GM18909 (cell line): ENCODE measurements around the gene ATG16L1.

Experiments
- ATAC-seq: cut with Tn5 transposase; IDR thresholded peaks from one replicate; pipeline ENCODE4 v1.9.1; 2021; ENCODE audit warnings: mild to moderate bottlenecking; ENCODE audit not compliant: unreplicated experiment, poor library complexity

Gene ATG16L1

DNA sequence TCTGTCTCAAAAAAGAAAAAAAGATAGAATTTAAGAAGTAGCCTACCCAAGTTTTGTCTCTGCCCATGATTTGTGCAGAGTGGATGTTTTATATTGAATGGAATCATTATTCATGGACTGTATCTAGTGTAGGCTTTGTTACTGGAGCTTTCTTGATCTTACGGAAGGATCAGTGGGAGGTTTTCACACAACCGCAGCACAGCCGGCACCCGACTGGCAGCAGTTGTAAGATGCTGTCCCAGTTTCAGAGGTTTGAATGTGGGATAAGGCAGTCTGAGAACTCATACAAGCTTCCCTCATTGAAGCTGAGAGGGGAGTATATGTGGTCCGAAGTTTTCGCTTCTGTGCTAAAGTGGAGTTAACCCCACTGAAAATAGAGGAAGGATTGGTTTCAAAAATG lies 36.4 kb downstream of the ATG16L1 start:
- ATAC-seq = no peak

DNA sequence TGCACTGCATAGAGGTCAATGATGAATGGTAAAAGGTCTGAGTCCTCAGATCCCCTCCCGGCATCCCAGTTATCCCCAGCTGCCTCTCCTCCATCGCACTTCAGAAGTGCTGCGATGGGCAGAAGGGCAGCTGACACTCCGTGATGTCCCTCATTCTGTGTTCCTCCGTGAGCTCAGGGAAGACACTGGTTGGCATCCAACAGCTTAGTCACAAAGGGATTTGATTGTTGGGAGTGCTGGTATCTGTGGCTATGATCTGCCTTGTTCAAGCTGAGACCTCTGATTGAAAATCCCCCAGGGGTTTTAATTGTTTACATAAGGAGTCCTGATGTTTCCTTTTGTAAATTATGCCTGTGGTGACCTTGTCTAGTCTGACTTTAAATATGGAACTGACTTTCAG lies 37.2 kb downstream of the ATG16L1 start:
- no peak for ATAC-seq

DNA sequence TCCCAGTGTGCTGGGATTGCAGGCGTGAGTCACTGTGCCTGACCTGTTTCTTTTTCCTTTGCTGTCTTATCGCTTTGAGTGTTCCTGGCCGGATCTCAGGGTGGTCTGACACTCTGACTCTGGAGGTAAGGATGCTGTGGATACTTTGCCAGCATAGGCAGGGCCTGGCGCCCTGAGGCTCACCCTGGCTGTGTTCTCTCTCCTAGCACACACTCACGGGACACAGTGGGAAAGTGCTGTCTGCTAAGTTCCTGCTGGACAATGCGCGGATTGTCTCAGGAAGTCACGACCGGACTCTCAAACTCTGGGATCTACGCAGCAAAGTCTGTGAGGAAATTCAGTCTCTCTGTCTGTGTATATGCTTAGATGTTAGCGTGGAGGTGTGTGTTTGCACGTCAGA lies 38.2 kb downstream of the ATG16L1 start:
- ATAC-seq = no peak

DNA sequence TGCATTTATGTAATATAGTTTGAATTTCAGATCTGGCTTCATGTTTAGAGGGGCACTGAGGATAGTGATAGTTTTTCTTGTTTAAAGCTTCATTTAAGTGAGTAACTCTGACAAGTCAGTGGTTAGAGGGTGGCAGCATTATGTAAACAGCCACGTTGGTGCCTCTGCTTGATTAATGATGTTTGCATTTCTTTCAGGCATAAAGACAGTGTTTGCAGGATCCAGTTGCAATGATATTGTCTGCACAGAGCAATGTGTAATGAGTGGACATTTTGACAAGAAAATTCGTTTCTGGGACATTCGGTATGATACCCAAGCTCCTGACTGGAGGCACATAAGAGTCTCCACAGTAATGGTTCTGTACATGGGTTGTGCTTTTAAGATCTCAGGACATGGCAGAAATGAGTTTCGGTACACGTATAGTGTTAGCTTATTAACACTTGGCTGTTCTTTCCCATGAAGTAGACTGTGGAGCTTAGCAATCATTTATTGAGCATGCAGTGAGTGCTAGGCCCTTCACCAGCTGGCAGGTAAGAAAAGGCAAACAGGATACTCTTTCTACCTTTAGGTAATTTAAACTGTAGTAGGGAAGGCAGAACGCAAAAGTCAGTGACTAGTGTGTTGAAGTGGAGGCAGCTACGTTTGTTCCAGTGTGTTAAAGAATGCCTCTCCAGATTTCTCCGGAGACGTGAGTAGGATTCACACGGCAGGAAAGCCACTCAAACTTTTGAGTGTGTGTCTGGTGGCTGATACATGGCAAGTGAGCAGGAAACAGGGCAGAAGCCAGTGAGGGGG lies 38.8 kb downstream of the ATG16L1 start:
- no peak for ATAC-seq

GRCh38 chr2:233295891-233296290 lies 44.4 kb downstream of the ATG16L1 start:
- no peak for ATAC-seq

DNA sequence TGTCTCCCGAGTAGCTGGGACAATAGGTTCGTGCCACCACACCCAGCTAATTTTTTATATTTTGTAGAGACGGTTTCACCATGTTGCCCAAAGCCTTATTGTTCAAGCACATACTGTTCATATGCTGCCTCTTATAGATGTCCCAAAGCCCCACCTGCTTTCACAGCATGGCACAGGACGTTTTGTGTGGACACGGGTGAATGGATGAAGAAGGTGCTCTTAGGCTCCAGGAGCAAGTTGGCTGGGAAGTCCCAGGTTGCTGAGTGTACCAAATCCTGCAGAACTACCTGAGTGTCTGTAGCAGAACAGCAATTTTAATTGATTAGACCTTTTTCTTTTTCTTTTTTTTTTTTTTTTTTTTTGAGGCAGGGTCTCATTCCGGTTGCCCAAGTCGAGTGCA lies 45.6 kb downstream of the ATG16L1 start:
- no peak for ATAC-seq

DNA sequence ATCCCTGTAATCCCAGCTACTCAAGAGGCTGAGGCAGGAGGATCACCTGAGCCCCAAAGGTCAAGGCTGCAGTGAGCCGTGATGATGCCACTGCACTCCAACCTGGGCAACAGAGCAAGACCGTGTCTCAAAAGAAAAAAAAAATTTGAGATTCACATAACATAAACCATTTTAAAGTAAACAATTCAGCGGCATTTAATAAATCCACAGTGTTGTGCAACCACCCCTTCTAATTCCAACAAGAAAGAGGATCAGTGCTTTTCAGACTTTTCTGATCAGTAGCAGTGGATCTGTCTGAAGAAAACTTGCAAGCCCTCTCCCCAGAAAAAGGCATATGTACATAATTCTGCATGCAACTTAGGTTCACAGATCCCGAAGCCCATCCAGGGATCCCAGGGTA lies 48.9 kb downstream of the ATG16L1 start:
- no peak for ATAC-seq

DNA sequence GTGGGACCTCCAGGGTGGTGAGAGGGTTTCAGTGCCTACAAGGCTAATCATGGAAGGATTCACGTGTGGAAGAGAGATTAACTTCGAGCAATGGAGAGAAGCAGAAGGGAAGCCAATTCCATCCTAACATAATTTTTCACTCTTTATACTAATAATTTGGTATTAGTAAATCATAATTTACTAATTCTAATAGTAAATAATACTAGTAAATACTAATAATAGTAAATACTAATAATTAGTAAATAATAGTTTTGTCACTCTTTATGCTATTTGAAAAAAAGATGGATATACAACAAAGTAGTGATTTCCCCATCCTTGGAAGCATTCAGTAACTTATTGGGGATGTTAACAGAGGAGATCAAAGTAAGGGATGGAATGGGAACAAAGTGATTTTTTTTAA lies 49.8 kb downstream of the ATG16L1 start:
- no peak for ATAC-seq

GRCh38 chr2:233301811-233302210 lies 50.3 kb downstream of the ATG16L1 start:
- ATAC-seq = no peak

GRCh38 chr2:233303252-233303651 lies 51.8 kb downstream of the ATG16L1 start:
- ATAC-seq = no peak

DNA sequence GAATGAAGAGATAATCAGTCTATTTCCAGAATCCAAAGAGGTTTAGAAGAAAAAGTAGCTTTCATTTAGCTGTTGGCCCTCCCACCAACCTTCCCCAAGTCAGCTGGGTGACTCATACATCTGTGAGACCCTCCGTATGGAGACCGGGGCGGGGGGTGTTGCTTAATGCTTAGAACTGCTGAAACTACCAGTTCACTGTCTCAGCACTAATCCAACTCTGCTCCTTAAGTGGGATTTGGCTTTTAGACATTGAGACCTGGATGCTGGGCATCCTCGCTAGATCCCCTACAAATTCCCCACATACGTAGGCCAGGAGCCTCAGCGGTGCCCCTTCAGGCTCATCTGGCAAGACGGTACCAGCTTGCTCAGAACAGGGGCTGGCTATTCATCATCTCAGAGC lies 56.1 kb downstream of the ATG16L1 start, which contains the start of gene SAG:
TSS of gene SAG (plus strand) at position 252 of the 400 bp plus-strand sequence. CDS start 1,374 bp downstream, outside the sequence.
- ATAC-seq = no peak

DNA sequence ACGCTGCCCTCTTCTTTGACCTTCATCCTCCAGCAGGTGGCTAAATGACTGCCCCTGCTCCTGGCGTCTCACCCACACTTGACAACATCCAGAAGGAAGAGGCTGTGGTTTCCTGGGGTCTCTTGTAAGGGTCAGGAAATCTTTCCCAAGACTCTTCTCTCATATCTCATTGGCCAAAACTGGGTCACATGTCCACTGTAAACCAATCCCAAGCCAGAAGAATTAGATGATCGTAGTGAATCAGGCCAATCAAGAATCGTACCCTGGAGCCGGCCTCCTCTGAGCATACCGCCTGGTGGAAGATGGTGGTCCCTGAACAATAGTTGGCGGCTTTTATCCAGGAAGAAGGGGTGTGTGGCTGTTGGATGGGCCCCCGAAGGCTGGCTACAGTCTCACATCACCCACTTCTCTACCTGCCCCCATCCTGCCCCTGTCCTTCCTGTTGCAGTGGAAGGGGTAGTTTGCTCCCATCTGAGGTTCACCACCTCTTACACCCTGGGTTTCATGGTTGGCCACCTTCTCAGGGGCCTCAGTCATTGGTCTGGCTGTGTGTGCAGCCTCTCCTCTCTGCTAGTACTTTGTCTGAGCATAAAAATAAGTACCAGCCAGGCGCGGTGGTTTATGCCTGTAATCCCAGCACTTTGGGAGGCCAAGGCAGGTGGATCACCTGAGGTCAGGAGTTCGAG lies 59.9 kb downstream of the ATG16L1 start:
- ATAC-seq = no peak

GRCh38 chr2:233312874-233313273 lies 61.4 kb downstream of the ATG16L1 start:
- no peak for ATAC-seq

DNA sequence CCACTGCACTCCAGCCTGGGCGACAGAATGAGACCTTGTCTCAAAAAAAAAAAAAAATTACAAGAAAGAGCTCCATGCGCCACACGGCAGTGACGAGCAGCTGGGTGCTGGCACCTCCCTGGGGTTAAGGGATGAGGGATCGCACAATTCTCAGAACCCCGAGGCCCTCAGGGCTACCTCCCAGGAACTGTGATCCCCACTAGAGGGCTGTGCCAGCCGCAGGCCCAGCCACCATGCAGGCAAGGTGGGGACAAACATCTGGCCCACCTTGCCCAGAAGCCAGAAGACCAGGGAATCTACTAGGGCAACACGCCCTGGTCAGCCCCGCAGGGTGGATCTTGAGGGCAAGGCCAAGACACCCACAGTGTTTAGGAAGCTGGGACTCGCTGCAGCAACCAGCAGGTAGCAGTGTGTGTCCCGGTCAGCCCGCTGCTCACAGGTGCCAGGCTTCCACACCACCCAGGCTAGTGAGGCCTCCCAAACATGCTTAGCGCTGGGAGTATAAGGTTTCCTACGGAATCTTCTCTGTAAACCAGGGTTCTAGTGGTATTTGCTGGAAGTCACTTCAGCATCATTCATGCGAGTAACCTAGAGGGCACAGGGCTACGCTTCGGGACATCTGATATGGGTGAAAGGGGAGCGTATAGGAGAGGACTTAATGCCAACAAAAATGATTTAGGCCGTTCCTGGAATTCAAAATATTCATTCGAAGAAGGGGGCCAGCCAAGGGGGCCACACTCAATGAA lies 62.9 kb downstream of the ATG16L1 start:
- no peak for ATAC-seq

DNA sequence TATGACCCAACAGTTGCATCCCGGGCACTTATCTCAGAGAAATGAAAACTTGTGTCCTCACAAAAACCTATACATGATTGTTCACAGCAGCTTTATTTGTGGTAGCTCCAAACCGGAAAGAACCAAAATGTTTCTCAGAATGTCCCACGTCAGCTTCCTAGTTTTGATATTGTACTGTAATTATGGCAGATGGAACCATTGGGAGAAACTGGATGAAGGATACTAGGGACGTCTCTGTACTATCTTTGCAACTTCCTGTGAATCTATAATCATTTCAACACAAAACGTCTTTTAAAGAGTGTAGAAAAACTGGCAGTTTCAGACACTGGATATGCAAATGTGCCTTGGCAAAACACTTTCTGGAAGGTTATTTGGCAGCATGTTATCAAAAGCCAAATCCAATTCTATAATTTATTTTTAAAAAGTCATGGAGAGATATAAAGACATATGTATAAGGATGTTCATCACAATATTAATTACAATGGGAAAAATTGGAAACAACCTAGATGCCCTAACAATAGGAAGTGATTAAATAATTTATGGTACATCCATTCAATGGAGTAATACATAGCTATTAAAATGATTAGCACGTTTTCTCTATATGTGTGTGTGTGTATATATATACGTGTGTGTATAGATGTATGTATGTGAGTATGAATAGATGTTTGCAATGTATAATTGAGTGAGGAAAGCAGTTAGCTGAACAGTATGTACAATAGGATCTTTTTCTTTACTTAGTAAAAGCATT lies 65.9 kb downstream of the ATG16L1 start:
- no peak for ATAC-seq

DNA sequence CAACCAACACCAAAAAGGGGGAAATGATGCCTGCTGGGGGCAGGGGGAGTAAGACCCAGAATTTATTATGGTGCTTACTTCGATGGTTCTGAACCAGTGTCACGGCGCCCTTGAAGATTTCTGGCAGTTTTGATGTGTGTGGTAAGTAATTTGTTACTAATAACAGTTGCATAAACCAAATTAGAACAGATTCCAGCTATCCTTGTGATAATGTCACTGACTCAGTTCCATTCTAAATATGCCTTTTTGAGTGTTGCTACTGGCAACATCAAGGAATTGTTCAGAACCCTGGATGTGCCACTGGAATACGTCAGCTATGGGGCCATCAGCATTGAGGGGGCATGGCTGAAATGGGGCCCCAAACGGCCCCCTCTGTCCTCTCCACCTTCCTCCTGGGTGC lies 67.8 kb downstream of the ATG16L1 start:
- ATAC-seq = no peak

- no peak for ATAC-seq
Measured at GRCh38 chr2:233320470-233320869, 69.0 kb downstream of the ATG16L1 start.

DNA sequence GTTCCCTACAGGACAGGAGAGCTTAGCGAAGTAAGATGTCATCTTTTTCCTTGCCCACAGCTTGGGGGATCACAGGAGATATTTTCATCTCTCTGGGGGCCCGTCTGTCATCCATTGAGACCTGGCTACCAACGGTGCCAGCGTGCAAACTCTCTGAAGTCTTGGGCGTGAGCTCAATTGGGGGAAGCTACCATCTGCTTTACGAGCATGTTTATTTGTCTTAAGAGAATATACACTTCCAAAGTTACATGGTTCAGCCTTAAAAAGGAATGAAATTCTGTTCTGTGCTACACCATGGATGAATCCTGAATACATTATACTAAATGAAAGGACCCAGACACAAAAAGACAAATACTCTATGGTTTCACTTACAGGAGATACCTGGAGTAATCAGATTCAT lies 69.7 kb downstream of the ATG16L1 start:
- no peak for ATAC-seq

- ATAC-seq = no peak
Measured at GRCh38 chr2:233323851-233324250, 72.4 kb downstream of the ATG16L1 start.

GRCh38 chr2:233325256-233325655 lies 73.8 kb downstream of the ATG16L1 start:
- ATAC-seq = no peak
